Activated CD4-positive, alpha-beta memory T cell treated with anti-CD3 and anti-CD28 coated beads, Interleukin-2, amount 10 ng/mL, durations not matched to agents 7 days and 5 days (primary cell): ENCODE measurements around the gene NUCB2. TPM values are rescaled to one million over a fixed set of nuclear protein-coding genes. Genes with fewer than 3 reads are reported as not detected.
A peak's percentile ranks its signal among the peaks of the same experiment; 100 is the strongest.
"Not testable (repeated sequence)": the region's sequence is repeated elsewhere in the genome, so short reads cannot be mapped to it uniquely, and the experiment has no call there.

Experiments used
- CTCF ChIA-PET: fragments of 350-600 bp; sonication (Branson Sonifier 250); formaldehyde crosslinking; loops from one replicate; lab custom pipeline; 2021; ENCODE audit warnings: antibody characterized with exemption, inconsistent platforms; lab: Charles Lee
- POLR2A ChIA-PET: fragments of 350-600 bp; sonication (Branson Sonifier 250); formaldehyde crosslinking; loops from one replicate; lab custom pipeline; 2021; ENCODE audit warnings: antibody characterized with exemption; lab: Charles Lee
- DNase-seq: peaks from one replicate; pipeline ENCODE4 v3.0.0-alpha.2; 2020
- H3K27ac Mint-ChIP-seq: one replicate; pipeline ENCODE4 v1.8.0; 2021; ENCODE audit warnings: mild to moderate bottlenecking, mixed read lengths
- H3K27me3 Mint-ChIP-seq: one replicate; pipeline ENCODE4 v1.8.0; 2021; ENCODE audit warnings: mixed read lengths
- H3K36me3 Mint-ChIP-seq: one replicate; pipeline ENCODE4 v1.8.0; 2021; ENCODE audit warnings: low read depth, mixed read lengths
- H3K4me1 Mint-ChIP-seq: one replicate; pipeline ENCODE4 v1.8.0; 2021; ENCODE audit warnings: mixed read lengths
- H3K4me3 Mint-ChIP-seq: one replicate; pipeline ENCODE4 v1.8.0; 2021; ENCODE audit warnings: mild to moderate bottlenecking, mixed read lengths
- H3K9me3 Mint-ChIP-seq: one replicate; pipeline ENCODE4 v1.8.0; 2021; ENCODE audit warnings: mixed read lengths
- total RNA-seq, 2 experiments: library from RNA; stranded (reverse); gene quantifications; one replicate each; pipeline ENCODE4 v1.2.3, GENCODE V29; 2021

The NUCB2 gene
- 10 to 100 TPM; 82.0 to 91.8 TPM for total RNA-seq

DNA sequence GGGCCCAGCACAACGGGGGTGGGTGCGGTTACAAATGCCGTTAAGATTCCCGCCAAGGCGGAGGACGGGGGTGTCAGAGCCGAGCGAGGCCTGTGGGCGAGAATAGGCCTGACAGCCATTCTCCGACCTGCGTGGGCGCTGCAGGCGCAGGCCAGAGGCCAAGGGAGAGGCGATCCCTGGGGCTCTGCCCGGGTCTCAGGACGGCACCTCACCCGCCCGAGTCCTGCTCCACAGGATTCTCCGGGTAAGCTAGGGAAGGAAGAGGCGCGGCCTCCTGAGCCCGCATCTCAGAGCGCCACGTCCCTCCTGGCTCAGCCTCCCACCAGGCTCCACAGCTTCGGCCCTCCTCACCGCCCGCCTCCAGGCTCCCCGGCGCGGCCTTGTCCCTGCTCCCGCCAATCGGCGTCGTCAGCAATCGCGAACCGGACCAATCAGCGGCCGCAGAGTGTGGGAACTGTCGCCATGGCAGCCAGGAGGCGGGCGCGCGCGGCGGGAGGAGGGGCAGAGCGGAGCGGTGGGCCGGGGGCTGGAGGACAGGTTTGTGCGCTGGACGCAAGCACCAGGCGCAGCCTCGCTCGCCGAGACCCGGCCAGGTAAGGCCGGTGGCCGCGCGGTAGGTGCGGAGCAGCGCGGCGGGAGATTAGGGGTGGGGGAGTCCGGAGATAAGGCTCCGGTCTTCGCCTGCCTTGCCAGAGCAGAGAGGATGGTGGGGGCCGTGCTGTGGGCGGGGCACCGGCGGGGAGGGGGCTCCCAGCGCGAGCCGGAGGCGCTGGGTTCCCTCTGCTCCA, at the start of gene NUCB2:
Gene NUCB2, plus strand, starts transcription at position 504 of the 788 bp plus-strand sequence. CDS start 18,585 bp downstream, outside the sequence.
- peaks cover 21% of the 10 kb centered on the region for H3K27me3 Mint-ChIP-seq
- H3K9me3 Mint-ChIP-seq = no peaks in the 10 kb centered on the region
- peaks cover 36% of the 10 kb centered on the region for H3K4me1 Mint-ChIP-seq
- POLR2A ChIA-PET = interaction anchor here (0.6 to 3.8 kb wide), 12 partner anchors 9 to 538 kb away, joined by 3 to 33 read pairs (median 4); partner anchors contain the start of genes C11orf58 and PIK3C2A
- CTCF ChIA-PET = interaction anchor here (1.1 to 2.0 kb wide), 2 partner anchors 46 to 78 kb away, joined by 4 to 7 read pairs; no protein-coding TSS in a partner anchor
- H3K4me3 Mint-ChIP-seq = peak within 1 kb of the TSS; percentile 67
- H3K36me3 Mint-ChIP-seq = peaks cover 10% of the 10 kb centered on the region
- peak within 1 kb of the TSS; percentile 53 for H3K27ac Mint-ChIP-seq
- DNase-seq = peak; percentile 96

DNA sequence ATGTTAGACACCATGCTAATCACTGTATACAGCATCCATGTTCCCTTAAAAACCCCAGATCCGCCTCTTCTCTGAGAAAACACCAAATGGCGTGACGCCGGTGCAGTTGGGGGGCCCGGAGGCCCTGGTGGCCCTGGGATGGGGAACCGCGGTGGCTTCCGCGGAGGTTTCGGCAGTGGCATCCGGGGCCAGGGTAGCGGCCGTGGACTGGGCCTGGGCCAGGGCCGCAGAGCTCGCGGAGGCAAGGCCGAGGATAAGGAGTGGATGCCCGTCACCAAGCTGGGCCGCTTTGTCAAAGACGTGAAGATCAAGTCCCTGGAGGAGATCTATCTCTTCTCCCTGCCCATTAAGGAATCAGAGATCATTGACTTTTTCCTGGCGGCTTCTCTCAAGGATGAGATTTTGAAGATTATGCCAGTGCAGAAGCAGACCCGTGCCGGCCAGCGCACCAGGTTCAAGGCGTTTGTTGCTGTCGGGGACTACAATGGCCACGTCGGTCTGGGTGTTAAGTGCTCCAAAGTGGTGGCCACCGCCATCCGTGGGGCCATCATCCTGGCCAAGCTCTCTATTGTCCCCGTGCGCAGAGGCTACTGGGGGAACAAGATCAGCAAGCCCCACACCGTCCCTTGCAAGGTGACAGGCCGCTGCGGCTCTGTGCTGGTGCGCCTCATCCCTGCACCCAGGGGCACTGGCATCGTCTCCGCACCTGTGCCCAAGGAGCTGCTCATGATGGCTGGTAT, 48.2 kb upstream of the NUCB2 start:
- H3K4me3 Mint-ChIP-seq, H3K27ac Mint-ChIP-seq, DNase-seq, POLR2A ChIA-PET, H3K36me3 Mint-ChIP-seq, H3K9me3 Mint-ChIP-seq: not testable (repeated sequence)
- Mint-ChIP-seq H3K4me1 (peaks cover 14% of the 10 kb centered on the region), H3K27me3 (peaks cover 16% of the 10 kb centered on the region)
- CTCF ChIA-PET = interaction anchor here (0.6 to 2.2 kb wide), 2 partner anchors 125 to 166 kb away, joined by 3 to 5 read pairs; no protein-coding TSS in a partner anchor

- no peak overlapping the region for H3K4me3 Mint-ChIP-seq
- H3K4me1 Mint-ChIP-seq = peaks cover 14% of the 10 kb centered on the region
- POLR2A ChIA-PET = interaction anchor here (0.7 to 1.3 kb wide), 5 partner anchors 46 to 490 kb away, joined by 3 to 5 read pairs (median 3); no protein-coding TSS in a partner anchor
- H3K27ac Mint-ChIP-seq = no peak overlapping the region
- peaks cover 20% of the 10 kb centered on the region for H3K27me3 Mint-ChIP-seq
- DNase-seq = no peak
- no peaks in the 10 kb centered on the region for H3K36me3 Mint-ChIP-seq
- no peaks in the 10 kb centered on the region for H3K9me3 Mint-ChIP-seq
- CTCF ChIA-PET = interaction anchor here (0.8 to 2.2 kb wide), 26 partner anchors 8 to 501 kb away, joined by 3 to 17 read pairs (median 4); partner anchors contain the start of genes NUCB2 and PIK3C2A
Observed at GRCh38 chr11:17229481-17230152, 46.9 kb upstream of the NUCB2 start.

DNA sequence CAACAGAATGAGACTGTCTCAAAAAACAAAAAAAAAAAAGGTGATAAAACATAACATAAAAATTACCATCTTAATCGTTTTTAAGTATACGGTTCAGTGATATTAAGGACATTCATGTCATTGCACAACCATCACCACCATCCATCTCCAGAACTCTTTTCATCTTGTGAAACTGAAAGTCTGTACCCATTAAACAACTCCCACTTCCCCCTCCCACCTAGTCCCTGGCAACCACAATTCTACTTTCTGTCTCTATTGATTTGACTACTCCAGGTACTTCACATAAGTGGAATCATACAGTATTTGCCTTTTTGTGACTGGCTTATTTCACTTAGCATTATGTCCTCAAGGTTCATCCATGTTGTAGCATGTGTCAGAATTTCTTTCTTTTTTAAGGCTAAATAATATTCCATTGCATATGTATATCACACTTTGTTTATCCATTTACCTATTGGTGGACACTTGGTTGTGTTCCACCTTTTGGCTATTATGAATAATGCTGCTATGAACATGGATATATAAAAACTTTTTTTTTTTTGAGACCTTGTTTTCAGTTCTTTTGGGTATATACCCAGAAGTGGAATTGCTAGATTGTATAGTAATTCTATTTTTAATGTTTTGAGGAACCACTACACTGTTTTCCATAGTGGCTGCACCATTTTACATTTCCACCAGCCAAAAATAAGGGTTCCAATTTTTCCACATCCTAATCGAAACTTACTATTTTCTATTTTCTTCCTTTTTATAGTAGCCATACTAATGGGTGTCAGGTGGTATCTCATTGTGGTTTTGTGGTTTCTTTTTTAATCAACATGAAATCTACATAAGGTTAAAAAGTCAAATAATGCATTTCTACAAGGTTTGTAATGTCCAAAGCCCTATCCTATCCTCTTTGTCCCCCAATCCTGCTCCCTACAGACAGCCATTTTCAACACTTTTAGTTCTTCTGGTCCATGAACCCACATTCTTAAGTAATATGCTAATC, 45.4 kb upstream of the NUCB2 start:
- H3K9me3 Mint-ChIP-seq = no peaks in the 10 kb centered on the region
- no peaks in the 10 kb centered on the region for H3K36me3 Mint-ChIP-seq
- peaks cover 14% of the 10 kb centered on the region for H3K4me1 Mint-ChIP-seq
- H3K4me3 Mint-ChIP-seq = no peak overlapping the region
- DNase-seq = peak; percentile 21
- POLR2A ChIA-PET = interaction anchor here (1.0 to 1.3 kb wide), 2 partner anchors 45 to 492 kb away, joined by 3 to 5 read pairs; no protein-coding TSS in a partner anchor
- H3K27me3 Mint-ChIP-seq = peaks cover 17% of the 10 kb centered on the region
- CTCF ChIA-PET = interaction anchor here (0.8 to 2.2 kb wide), 15 partner anchors 12 to 297 kb away, joined by 3 to 17 read pairs (median 5); partner anchors contain the start of genes NUCB2 and PIK3C2A
- no peak overlapping the region for H3K27ac Mint-ChIP-seq

GRCh38 chr11:17233101-17233500, 43.4 kb upstream of the NUCB2 start:
- Mint-ChIP-seq H3K27ac (no peak overlapping the region), H3K4me1 (peaks cover 14% of the 10 kb centered on the region), H3K36me3 (no peaks in the 10 kb centered on the region), H3K27me3 (peaks cover 25% of the 10 kb centered on the region), H3K4me3 (no peak overlapping the region), H3K9me3 (no peaks in the 10 kb centered on the region)
- CTCF ChIA-PET = interaction anchor here (0.9 kb wide), 1 partner anchor 271 kb away, joined by 3 read pairs; no protein-coding TSS in a partner anchor
- POLR2A ChIA-PET = no interaction called here
- no peak for DNase-seq

DNA sequence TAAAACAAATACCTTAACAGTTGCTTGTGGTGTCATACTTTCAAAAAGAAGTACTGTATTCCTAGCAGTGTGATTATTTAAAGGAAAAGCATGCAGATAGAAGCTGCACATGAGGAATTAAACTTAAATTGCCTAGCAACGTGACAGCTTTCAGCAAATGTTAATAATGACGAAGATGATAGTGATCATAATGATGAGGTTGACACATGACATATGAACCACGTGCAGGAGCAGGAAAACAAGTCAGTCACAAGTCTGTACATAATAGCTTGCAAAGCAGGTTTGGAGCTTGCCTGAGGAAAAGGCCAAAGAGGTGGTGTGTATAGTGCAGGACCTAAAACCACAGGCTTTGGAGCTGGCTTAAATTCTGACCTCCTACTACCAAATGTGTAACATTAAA, 38.2 kb upstream of the NUCB2 start:
- CTCF ChIA-PET = no interaction called here

DNA sequence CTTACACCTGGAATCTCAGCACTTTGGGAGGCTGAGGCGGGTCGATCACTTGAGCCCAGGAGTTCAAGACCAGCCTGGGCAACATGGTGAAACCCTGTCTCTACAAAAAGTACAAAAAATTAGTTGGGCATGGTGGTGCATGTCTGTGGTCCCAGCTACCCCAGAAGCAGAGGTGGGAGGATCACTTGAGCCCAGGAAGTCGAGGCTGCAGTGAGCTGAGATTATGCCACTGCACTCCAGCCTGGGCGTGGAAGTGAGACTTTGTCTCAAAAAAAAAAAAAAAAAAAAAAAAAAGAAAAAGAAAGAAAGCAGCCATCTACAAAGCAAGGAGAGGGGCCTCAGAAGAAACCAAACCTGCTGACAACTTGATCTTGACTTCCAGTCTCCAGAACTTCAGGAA, 36.6 kb upstream of the NUCB2 start:
- H3K9me3 Mint-ChIP-seq, H3K4me1 Mint-ChIP-seq, DNase-seq, H3K27ac Mint-ChIP-seq, H3K36me3 Mint-ChIP-seq, CTCF ChIA-PET, H3K4me3 Mint-ChIP-seq, POLR2A ChIA-PET: not testable (repeated sequence)
- peaks cover 52% of the 10 kb centered on the region for H3K27me3 Mint-ChIP-seq

More for the DNA sequence above, 38.2 kb upstream of the NUCB2 start:
- no peaks in the 10 kb centered on the region for H3K9me3 Mint-ChIP-seq
- H3K36me3 Mint-ChIP-seq = no peaks in the 10 kb centered on the region
- peaks cover 51% of the 10 kb centered on the region for H3K27me3 Mint-ChIP-seq
- no peaks in the 10 kb centered on the region for H3K4me1 Mint-ChIP-seq
- no peak overlapping the region for H3K27ac Mint-ChIP-seq
- no peak overlapping the region for H3K4me3 Mint-ChIP-seq
- POLR2A ChIA-PET = no interaction called here
- no peak for DNase-seq

DNA sequence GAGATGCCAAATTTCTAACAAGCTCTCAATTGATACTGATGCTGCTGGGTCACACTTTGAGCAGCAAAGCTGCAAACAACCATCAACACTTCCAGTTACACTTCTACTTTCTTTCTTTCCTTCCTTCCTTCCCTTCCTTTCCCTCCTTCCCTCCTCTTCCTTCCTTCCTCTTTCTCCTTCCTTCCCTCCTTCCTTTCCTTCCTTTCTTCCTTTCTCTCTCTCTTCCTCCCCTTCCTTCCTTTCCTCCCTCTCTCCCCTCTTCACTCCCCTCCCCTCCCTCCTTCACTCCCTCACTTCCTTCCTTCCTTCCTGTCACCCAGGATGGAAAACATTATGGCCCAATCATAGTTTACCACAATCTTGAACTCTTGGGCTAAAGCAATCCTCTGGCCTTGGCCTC, 35.8 kb upstream of the NUCB2 start:
- Mint-ChIP-seq H3K36me3 (no peaks in the 10 kb centered on the region), H3K27me3 (peaks cover 55% of the 10 kb centered on the region), H3K9me3 (no peaks in the 10 kb centered on the region), H3K27ac (no peak overlapping the region), H3K4me3 (no peak overlapping the region), H3K4me1 (peaks cover 4% of the 10 kb centered on the region)
- ChIA-PET CTCF (no interaction called here), POLR2A (no interaction called here)
- no peak for DNase-seq

DNA sequence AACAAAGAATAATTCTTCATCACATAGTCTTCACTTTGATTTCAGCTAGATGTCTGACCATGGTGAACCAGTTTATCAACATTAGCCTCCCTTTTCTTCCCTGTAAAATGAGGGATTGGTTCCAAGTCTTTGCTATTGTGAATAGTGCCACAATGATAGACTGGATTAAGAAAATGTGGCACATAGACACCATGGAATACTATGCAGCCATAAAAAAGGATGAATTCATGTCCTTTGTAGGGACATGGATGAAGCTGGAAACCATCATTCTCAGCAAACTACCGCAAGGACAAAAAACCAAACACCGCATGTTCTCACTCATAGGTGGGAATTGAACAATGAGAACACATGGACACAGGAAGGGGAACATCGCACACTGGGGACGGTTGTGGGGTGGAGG, 33.6 kb upstream of the NUCB2 start:
- H3K4me1 Mint-ChIP-seq, H3K27ac Mint-ChIP-seq, POLR2A ChIA-PET, DNase-seq, H3K9me3 Mint-ChIP-seq, H3K4me3 Mint-ChIP-seq, H3K36me3 Mint-ChIP-seq: not testable (repeated sequence)
- peaks cover 53% of the 10 kb centered on the region for H3K27me3 Mint-ChIP-seq
- CTCF ChIA-PET = interaction anchor here (0.7 to 1.7 kb wide), 3 partner anchors 13 to 112 kb away, joined by 3 to 10 read pairs (median 5); no protein-coding TSS in a partner anchor

GRCh38 chr11:17244046-17244445, 32.5 kb upstream of the NUCB2 start:
- Mint-ChIP-seq H3K27ac (no peak overlapping the region), H3K4me1 (peaks cover 4% of the 10 kb centered on the region), H3K27me3 (peaks cover 48% of the 10 kb centered on the region), H3K9me3 (no peaks in the 10 kb centered on the region), H3K36me3 (no peaks in the 10 kb centered on the region), H3K4me3 (no peak overlapping the region)
- no peak for DNase-seq
- ChIA-PET CTCF (interaction anchor here (0.7 to 1.1 kb wide), 2 partner anchors 14 to 122 kb away, joined by 3 to 10 read pairs; no protein-coding TSS in a partner anchor), POLR2A (no interaction called here)

- CTCF ChIA-PET = interaction anchor here (0.8 kb wide), 1 partner anchor 277 kb away, joined by 3 read pairs; no protein-coding TSS in a partner anchor
- no peaks in the 10 kb centered on the region for H3K4me1 Mint-ChIP-seq
- H3K27ac Mint-ChIP-seq = no peak overlapping the region
- no peak overlapping the region for H3K4me3 Mint-ChIP-seq
- no peaks in the 10 kb centered on the region for H3K36me3 Mint-ChIP-seq
- H3K9me3 Mint-ChIP-seq = no peaks in the 10 kb centered on the region
- DNase-seq = no peak
- POLR2A ChIA-PET = interaction anchor here (1.2 kb wide), 1 partner anchor 25 kb away, joined by 4 read pairs; no protein-coding TSS in a partner anchor
- H3K27me3 Mint-ChIP-seq = peaks cover 26% of the 10 kb centered on the region
Observed at GRCh38 chr11:17250561-17251350, 25.8 kb upstream of the NUCB2 start.
